ENCODE measurements around the gene TACC3.

Gene TACC3

GRCh38 chr4:1793940-1794808, 72.9 kb downstream of the TACC3 start:
- no peak for DNase-seq (ENCODE audit: low spot score)
